ENCODE results near the gene ACACA.

DNA sequence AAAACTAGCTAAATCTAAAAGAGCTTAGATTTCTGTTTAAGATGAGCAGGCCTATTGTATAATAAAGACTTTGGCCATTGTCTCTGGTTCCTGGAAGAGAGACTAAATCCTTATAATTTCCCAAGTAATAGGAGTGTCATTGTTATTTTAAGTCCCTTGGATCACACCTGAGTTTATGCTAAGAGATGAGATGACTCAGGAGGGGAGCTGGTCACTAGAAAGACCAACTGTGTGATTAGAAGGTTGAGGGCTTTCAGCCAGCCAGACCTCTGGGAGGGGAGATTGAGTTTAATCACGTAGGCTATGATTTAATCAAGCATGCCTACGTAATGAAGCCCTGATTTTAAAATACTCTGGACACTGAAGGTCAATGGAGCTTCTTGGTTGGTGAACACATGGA is 187.8 kb downstream of the ACACA start:
- no peak for TF ChIP-seq SP1 (IDR thresholded peaks at IDR 0.05)
- TF ChIP-seq ZNF384 (IDR thresholded peaks at IDR 0.05), result no peak

Data from HEK293T (cell line).